Amniotic epithelial cell (primary cell): ENCODE results near the gene ZNF610.
"Not testable (repeated sequence)": the region's sequence is repeated elsewhere in the genome, so short reads cannot be mapped to it uniquely, and the experiment has no call there.

ENCODE experiments used
- DNase-seq: peaks from one replicate; pipeline ENCODE4 v3.0.0-alpha.2; 2010; ENCODE audit warnings: low read depth

ZNF610 gene

DNA sequence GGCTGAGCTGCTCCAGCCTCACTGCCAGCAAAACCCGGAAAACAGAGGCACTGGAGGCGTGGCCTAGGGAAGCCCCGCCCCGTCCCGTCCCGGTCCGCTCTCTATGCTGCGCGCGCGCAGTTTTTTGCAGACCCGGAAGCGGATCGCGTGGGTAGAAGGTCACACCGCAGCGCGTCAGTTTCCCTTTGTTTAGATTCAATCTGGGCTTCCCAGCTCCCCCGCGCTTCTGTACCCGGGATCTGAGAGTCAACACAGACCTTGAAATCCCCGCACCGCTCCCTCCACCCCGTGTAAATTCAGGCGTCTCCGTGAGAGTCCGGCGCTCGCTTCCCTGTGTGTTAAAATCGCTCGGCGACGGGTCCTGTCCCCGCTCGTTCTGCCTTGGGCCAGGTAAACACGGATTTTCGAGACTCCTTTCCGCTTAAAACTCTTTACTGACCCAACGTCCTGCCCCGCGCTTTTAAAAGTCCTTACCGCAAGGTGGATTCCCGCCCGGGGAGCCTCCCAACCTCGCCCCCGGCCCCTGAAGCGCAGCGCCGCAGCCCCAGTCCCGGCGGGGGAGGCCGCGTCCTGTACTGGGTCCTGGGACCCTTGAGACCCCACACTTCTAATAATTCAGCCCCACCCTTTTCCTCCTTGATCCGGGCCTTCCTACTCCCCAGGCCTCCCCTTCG is at the start of gene ZNF610:
TSS of gene ZNF610 (plus strand) at position 127 of the 674 bp plus-strand sequence. CDS start 12,930 bp downstream, outside the sequence.
- peak; percentile 79 for DNase-seq

DNA sequence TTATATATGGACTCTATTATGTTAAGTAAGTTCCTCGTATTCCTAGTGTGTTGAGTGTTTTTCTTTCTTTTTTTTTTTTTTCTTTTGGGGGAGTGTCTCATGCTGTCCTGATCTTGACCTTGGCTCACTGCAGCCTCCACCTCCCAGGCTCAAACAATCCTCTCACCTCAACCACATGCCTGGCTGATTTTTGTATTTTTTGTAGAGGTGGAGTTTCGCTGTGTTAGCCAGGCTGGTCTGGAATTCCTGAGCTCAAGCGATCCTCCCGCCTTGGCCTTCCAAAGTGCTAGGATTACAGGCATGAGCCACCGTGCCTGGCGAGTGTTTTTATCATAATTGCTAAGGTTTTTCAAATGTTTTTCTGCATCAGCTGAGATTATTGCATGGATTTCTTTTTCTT is 49.8 kb upstream of the ZNF610 start:
- DNase-seq, result no peak

DNA sequence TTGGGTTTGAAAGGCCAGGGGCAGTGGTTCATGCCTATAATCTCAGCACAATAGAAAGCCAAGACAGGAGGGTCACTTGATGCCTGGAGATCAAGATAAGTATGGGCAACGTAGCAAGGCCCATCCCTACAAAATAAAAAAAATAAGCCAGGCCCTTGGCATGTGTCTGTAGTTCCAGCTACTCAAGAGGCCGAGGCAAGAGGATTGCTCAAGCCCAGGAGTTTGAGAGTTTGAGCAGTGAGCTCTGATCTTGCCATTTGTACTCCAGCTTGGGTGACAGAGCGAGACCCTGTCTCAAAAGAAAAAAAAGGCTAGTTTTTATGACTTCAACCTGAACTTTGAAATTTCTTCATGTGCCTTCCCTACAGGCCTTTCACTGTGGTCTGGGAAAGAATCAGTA is 44.3 kb upstream of the ZNF610 start:
- DNase-seq, result no peak

- DNase-seq, result not testable (repeated sequence)
Measured at GRCh38 chr19:52292946-52293345, 43.1 kb upstream of the ZNF610 start.

DNA sequence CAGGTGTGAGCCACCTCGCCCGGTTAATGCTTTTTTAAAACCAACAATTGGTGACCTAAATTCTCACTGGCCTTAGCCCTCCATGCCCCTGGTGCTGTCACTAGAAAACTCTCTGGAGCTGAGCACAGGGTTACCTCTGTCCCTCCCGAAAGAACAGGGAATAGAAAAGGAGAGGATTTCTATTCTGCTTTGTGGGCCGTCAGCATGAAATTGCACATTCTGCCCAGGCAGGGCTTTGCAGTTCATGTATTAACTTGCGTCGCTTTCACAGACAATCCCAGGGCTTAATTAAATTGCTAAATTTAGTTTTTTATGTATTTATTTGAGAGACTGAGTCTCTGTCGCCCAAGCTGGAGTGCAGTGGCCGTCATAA is 39.7 kb upstream of the ZNF610 start:
- DNase-seq, result no peak

DNA sequence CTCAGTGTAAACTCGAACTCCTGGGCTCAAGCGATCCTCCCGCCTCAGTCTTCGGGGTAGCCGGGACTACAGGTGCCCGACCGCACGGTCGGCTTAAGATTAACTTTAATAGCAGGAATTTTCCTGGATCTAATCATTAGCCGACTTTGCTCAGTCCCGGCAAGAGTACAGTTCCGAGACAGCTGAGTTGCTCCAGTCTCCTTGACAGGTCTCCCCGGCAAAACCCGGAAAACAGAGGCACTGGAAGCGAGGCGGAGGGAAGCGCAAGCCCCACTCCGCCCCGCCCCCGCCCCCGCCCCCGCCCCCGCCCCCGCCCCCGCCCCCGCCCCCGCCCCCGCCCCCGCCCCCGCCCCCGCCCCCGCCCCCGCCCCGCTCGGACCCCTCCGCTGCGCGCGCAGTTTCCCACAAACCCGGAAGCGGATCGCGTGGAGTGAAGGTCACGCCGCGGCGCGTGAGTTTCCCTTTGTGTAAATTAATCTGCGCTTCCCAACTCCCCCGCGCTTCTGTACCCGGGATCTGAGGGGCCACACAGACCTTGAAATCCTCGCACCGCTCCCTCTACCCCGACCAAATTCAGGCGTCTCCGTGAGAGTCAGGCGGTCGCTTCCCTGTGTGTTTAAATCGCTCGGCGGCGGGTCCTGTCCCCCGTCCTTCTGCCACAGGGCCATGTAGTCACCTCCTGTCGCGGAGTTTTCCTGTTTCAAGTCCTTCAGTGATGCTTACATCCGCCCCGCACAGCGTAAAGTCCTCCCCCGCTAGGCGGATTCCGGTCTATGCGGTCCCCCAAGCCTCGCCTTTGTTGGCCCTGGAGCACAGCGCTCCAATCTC is 39.1 kb upstream of the ZNF610 start, which contains the start of gene ZNF480:
TSS of gene ZNF480 (plus strand) at position 397 of the 828 bp plus-strand sequence. CDS start 3,244 bp downstream, outside the sequence.
- DNase-seq, result peak; percentile 76

- DNase-seq, result no peak
Measured at GRCh38 chr19:52297601-52298364, 38.3 kb upstream of the ZNF610 start.

DNA sequence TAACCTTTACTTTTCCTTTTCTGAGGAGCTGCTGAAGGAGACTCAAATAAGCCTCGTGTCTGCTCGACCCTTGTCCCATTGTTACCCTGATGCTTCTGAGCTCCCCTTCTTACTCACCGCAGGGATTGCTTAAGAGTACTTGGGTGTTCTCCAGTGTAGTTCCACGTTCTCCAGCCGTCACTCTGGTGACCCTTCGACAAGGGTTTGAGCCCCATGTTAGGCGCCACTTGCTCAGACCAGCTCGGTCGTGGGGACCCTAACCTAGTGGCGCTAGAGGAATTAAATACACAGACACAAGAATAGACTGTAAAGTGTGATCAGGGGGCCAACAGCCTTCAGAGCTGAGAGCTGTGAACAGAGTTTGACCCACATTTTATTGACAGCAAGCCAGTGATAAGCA is 28.8 kb upstream of the ZNF610 start:
- DNase-seq, result peak; percentile 53

GRCh38 chr19:52322429-52322828 is 13.6 kb upstream of the ZNF610 start:
- DNase-seq, result no peak

DNA sequence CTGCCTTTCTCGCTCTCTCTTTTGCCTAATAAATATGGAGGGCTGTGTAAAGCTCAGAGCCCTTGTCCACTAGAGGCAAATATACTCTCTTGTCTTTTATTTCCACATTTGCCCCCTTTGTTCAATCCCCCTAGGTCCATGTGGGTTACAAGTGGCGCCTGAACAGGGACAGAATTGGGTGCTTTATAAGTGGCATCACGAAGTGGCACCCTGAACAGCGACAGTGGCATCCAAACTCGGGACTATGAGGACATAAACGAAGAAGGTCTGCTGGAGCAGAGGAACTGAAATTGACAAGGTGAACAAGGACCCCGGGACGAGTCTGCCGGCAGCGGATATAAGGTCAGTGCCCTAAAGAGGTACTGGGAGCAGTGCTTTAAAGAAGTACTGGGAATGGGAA is 4.3 kb upstream of the ZNF610 start:
- peak; percentile 36 for DNase-seq

- no peak for DNase-seq
Measured at GRCh38 chr19:52335768-52336116, 301 bp upstream of the ZNF610 start.

GRCh38 chr19:52336791-52337381 is 843 bp downstream of the ZNF610 start:
- DNase-seq, result no peak

DNA sequence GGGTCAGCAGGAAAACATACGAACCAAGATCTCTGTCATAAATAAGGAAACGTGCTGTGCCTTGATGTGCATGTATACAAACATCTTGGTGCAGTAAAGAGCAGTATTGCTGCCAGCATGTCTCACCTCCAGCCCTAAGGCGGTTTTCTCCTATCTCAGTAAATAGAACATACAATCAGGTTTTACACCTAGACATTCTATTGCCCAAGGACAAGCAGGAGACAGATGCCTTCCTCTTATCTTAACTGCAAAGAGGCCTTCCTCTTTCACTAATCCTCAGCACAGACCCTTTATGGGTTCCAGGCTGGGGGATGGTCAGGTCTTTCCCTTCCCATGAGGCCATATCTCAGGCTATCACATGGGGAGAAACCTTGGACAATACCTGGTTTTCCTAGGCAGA is 3.0 kb downstream of the ZNF610 start:
- not testable (repeated sequence) for DNase-seq

DNA sequence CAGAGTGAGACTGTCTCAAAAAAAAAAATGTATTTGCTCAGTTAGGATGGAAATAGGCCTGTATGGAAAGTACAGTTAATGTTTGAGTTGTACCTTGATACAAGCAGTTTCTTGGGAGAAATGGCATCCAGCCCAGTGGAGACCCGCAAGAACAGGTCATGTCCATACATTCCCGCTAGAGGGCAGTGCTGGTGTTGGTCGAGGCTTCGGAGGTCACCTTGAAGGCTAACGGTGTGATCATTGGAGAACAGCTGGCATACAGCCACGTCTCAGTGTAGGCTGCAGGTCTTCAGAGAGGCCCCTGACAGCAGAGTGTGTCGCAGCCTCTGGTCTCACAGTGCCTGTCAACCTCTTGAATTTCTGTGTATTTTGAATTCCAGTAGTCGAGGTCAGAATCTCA is 7.5 kb downstream of the ZNF610 start:
- DNase-seq, result peak; percentile 24

DNA sequence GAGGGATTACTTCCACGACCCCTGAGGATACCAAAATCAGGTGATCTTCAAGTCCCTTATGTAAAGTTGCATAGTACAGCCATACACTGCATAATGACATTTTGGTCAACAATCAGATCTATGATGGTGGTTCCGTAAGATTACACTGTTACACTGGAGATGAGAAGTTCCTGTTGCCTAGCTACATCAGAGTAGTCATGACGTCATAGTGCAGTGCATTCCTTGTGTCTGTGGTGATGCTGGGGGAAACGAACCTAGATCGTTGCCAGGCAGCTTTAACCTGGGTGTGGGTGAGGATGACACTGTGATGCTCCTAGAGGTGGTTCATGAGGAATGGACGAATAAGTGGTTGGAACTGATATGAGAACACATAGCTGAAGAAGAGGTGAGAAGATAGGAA is 9.1 kb downstream of the ZNF610 start:
- no peak for DNase-seq

DNA sequence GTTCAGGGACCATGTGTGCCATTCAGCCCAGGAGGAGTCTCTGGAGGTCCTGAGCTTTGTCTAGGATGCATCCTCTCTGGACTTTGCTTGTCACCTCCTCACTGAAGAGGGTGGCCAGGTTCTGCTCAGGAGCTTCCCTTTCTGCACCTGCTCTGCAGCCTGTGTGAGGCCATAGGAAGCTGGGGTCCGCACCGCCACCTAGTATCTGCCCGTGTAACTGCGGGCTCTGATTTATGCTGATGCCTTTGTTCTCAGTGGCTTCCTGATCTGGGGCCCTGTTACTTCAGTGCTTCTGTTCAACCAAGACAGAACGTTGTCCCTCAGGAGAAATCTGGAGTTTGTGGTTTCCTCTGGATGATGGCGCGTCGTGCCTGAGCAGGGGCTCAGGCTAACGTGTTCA is 15.5 kb downstream of the ZNF610 start:
- DNase-seq, result no peak

GRCh38 chr19:52366414-52366824 is 30.4 kb downstream of the ZNF610 start:
- DNase-seq, result no peak

GRCh38 chr19:52369559-52370340 is 33.7 kb downstream of the ZNF610 start, which contains the start of gene ZNF880:
ZNF880 (plus strand) TSS chr19:52369923; CDS start chr19:52369966, 43 bp downstream.
- DNase-seq, result peak; percentile 85

- DNase-seq, result no peak
Measured at GRCh38 chr19:52370341-52370710, 34.3 kb downstream of the ZNF610 start.

GRCh38 chr19:52391135-52391534 is 55.1 kb downstream of the ZNF610 start:
- DNase-seq, result no peak

GRCh38 chr19:52397310-52398080 is 61.5 kb downstream of the ZNF610 start, which contains the start of gene ZNF528:
ZNF528 (plus strand) TSS chr19:52397849; CDS start chr19:52402014, 4,165 bp downstream.
- DNase-seq, result peak; percentile 90
